ENCODE measurements around the gene ATXN10. TPM values are rescaled to one million over a fixed set of nuclear protein-coding genes. Genes with fewer than 3 reads are reported as not detected.

ATXN10 gene
- total and polyA plus RNA-seq, 2 of the 8 experiments (the other 6 are each of a cell fraction or from before 2014, with no cell fraction given), result 134 to 210 TPM

DNA sequence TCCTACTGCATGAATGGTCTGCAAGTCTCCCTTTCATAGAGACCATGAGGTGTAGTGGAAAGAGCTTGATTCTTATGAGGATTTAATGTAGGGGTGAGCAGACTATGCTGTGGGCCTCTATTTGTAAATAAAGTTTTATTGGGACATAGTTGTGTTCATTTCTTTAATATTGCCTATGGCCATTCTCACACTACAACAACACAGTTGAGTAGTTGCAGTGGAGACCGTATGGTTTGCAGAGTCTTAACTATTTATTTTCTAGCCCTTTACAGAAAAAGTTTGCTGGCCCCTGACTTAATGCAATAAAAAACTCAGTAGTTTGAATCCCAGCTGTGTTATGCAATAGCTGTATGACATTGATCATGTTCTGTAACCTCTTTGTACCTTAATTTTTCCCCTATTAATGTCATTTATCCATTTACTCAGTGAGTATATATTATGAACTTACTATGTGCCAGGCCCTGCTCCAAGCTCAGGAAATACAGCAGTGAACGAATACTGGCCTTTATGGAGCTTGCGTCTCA, 106.3 kb downstream of the ATXN10 start:
- Histone ChIP-seq H4K5ac (ENCODE audit: insufficient read length, low read depth, low read length) (no peak overlapping the region), H2BK120ac (replicated peaks; ENCODE audit: low read depth, low read length) (no peak overlapping the region), H3K23me2 (ENCODE audit: low read depth, low read length) (no peaks in the 10 kb centered on the region), H3K56ac (replicated peaks; ENCODE audit: insufficient read length, low read depth, low read length) (no peak overlapping the region), H2BK20ac (ENCODE audit: low read length) (no peak overlapping the region), H3K79me2 (ENCODE audit: control insufficient read depth in 1 of 2, insufficient read depth in 2 of 2, low read length in 2 of 2) (peaks cover 0 to 16% of the 10 kb centered on the region in 2 experiments; a peak in 2 of 4 replicates), H3K18ac (ENCODE audit: extremely low read depth, low read length) (no peak overlapping the region), H2BK15ac (ENCODE audit: low read length) (no peak overlapping the region), H3K14ac (ENCODE audit: insufficient read length) (no peak overlapping the region), H3K27me3 (replicated peaks in 1 of 4; ENCODE audit: control insufficient read depth in 3 of 4, extremely low read depth in 1 of 4, insufficient read depth in 3 of 4, low read length in 3 of 4) (no peaks in the 10 kb centered on the region), H4K91ac (replicated peaks; ENCODE audit: insufficient read length, low read length) (no peak overlapping the region), H4K20me1 (replicated peaks in 1 of 2; ENCODE audit: control insufficient read depth in 1 of 2, insufficient read depth in 2 of 2, low read length in 2 of 2) (peaks cover 0 to 1% of the 10 kb centered on the region in 2 experiments), H3K36me3 (ENCODE audit: control insufficient read depth in 2 of 4, insufficient read depth in 4 of 4, low read length in 3 of 4) (no peaks in the 10 kb centered on the region), H3K9ac (replicated peaks in 1 of 4; ENCODE audit: extremely low read depth in 1 of 4, low read depth in 3 of 4, low read length in 3 of 4) (no peak overlapping the region), H3K4ac (replicated peaks; ENCODE audit: insufficient read length, low read depth, low read length) (no peak overlapping the region), H3K27ac (ENCODE audit: low read depth, low read length) (no peak overlapping the region), H3K23ac (ENCODE audit: insufficient read length) (no peak overlapping the region), H4K8ac (ENCODE audit: extremely low read depth, insufficient read depth, low read length) (no peak overlapping the region), H2AFZ (ENCODE audit: low read length) (no peak overlapping the region), H3K79me1 (ENCODE audit: low read depth, low read length) (no peaks in the 10 kb centered on the region), H2AK5ac (ENCODE audit: low read depth, low read length) (no peak overlapping the region), H2BK5ac (ENCODE audit: low read depth, low read length) (no peak overlapping the region), H3K4me2 (ENCODE audit: insufficient read depth in 1 of 2, low read depth in 2 of 2, low read length in 2 of 2) (no peak overlapping the region), H3K4me1 (replicated peaks in 1 of 4; ENCODE audit: control insufficient read depth in 3 of 4, insufficient read depth in 4 of 4, low read length in 3 of 4) (peaks cover 0 to 2% (median 0%) of the 10 kb centered on the region in 4 experiments; a peak in 3 of 7 replicates), H3K9me3 (ENCODE audit: insufficient read depth in 2 of 2, low read depth in 1 of 2, low read length in 1 of 2) (no peaks in the 10 kb centered on the region), H2BK12ac (ENCODE audit: low read depth, low read length) (no peak overlapping the region), H3K4me3 (ENCODE audit: extremely low read depth in 1 of 4, insufficient read depth in 2 of 4, low read depth in 3 of 4, low read length in 4 of 4) (no peak overlapping the region)
- CTCF ChIA-PET (ENCODE audit: partially characterized antibody), result interaction anchor here (1.2 to 1.9 kb wide), 2 partner anchors 8 to 86 kb away, joined by 4 to 5 read pairs; no protein-coding TSS in a partner anchor
- POLR2A ChIA-PET (ENCODE audit: partially characterized antibody), result no interaction called here
- DNase-seq (ENCODE audit: low read depth in 1 of 2, low spot score in 2 of 2) (no peak), FAIRE-seq (no peak)
- TF ChIP-seq, protein P1, sequence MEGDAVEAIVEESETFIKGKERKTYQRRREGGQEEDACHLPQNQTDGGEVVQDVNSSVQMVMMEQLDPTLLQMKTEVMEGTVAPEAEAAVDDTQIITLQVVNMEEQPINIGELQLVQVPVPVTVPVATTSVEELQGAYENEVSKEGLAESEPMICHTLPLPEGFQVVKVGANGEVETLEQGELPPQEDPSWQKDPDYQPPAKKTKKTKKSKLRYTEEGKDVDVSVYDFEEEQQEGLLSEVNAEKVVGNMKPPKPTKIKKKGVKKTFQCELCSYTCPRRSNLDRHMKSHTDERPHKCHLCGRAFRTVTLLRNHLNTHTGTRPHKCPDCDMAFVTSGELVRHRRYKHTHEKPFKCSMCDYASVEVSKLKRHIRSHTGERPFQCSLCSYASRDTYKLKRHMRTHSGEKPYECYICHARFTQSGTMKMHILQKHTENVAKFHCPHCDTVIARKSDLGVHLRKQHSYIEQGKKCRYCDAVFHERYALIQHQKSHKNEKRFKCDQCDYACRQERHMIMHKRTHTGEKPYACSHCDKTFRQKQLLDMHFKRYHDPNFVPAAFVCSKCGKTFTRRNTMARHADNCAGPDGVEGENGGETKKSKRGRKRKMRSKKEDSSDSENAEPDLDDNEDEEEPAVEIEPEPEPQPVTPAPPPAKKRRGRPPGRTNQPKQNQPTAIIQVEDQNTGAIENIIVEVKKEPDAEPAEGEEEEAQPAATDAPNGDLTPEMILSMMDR (IDR thresholded peaks at IDR 0.05; ENCODE audit: control extremely low read depth in 1 of 3, insufficient read depth in 1 of 3, low read depth in 1 of 3, low read length in 3 of 3), result no peak
- TF ChIP-seq PHF8 (conservative IDR thresholded peaks at IDR 0.05; ENCODE audit: low read depth, low read length) (no peak), FOSL1 (IDR thresholded peaks at IDR 0.05; ENCODE audit: insufficient read depth, low read depth, low read length) (no peak), RBBP5 (IDR thresholded peaks at IDR 0.05; ENCODE audit: borderline replicate concordance, low read depth, low read length) (no peak), EGR1 (IDR thresholded peaks at IDR 0.05; ENCODE audit: borderline replicate concordance, low read depth, low read length) (no peak)
- WGBS, 2 experiments (ENCODE audit: extremely low coverage in 1 of 2, insufficient coverage in 1 of 2, insufficient read length in 1 of 2, insufficient replicate concordance in 2 of 2, low coverage in 1 of 2, low lambda C conversion rate in 2 of 2, missing lambda C conversion rate in 1 of 2), result 93% methylated on average over 3 of the region's 3 CpGs; no CpG with 5 or more reads in 1 of the 2 experiments

Measured in H1 (cell line).